ENCODE data around the gene SLC9A5. TPM values are rescaled to one million over a fixed set of nuclear protein-coding genes. Genes with fewer than 3 reads are reported as not detected.

The SLC9A5 gene
- 1.1 to 1.8 TPM (median 1.7 TPM) in 5 replicates for total RNA-seq (2022; extraction: Qiagen RNA extraction; ENCODE audit: low read depth)

GRCh38 chr16:67248401-67249177, at the start of gene SLC9A5:
TSS of gene SLC9A5 (plus strand) at chr16:67248979. CDS start at chr16:67249015, 36 bp downstream.

GRCh38 chr16:67199011-67199807, 49.6 kb upstream of the SLC9A5 start, which contains the start of gene ELMO3:
TSS of gene ELMO3 (plus strand) at chr16:67199131. CDS start at chr16:67199327, 196 bp downstream.

GRCh38 chr16:67226804-67227566, 21.8 kb upstream of the SLC9A5 start, which contains the start of gene TMEM208:
TSS of gene TMEM208 (plus strand) at chr16:67227130. CDS start at chr16:67227219, 89 bp downstream.

GRCh38 chr16:67247192-67248072, 1.3 kb upstream of the SLC9A5 start, which contains the start of gene FHOD1:
TSS of gene FHOD1 (minus strand) at chr16:67247481. CDS start at chr16:67247410, 71 bp downstream.

GRCh38 chr16:67279296-67280089, 30.7 kb downstream of the SLC9A5 start, which contains the start of gene PLEKHG4:
TSS of gene PLEKHG4 (plus strand) at chr16:67279532. CDS start at chr16:67280045, 513 bp downstream.

Other genes starting within 250 kb of the SLC9A5 start
- 49.8 to 56.1 TPM (median 50.4 TPM) in 5 replicates for gene CBFB, start 219.8 kb upstream of the SLC9A5 start, total RNA-seq (2022; extraction: Qiagen RNA extraction; ENCODE audit: low read depth)
- 24.2 to 27.0 TPM (median 25.3 TPM) in 5 replicates for gene PHAF1, start 139.0 kb upstream of the SLC9A5 start, total RNA-seq (2022; extraction: Qiagen RNA extraction; ENCODE audit: low read depth)
- gene B3GNT9, start 98.0 kb upstream of the SLC9A5 start, total RNA-seq (2022; extraction: Qiagen RNA extraction; ENCODE audit: low read depth) = 6.2 to 8.7 TPM (median 7.8 TPM) in 5 replicates
- gene TRADD, start 89.1 kb upstream of the SLC9A5 start, total RNA-seq (2022; extraction: Qiagen RNA extraction; ENCODE audit: low read depth) = 14.3 to 19.1 TPM (median 18.5 TPM) in 5 replicates
- gene FBXL8, start 89.0 kb upstream of the SLC9A5 start, total RNA-seq (2022; extraction: Qiagen RNA extraction; ENCODE audit: low read depth) = 6.1 to 10.3 TPM (median 7.8 TPM) in 5 replicates
- gene HSF4, start 84.2 kb upstream of the SLC9A5 start, total RNA-seq (2022; extraction: Qiagen RNA extraction; ENCODE audit: low read depth) = 10.6 to 19.1 TPM (median 15.0 TPM) in 5 replicates
- gene NOL3, start 78.4 kb upstream of the SLC9A5 start, total RNA-seq (2022; extraction: Qiagen RNA extraction; ENCODE audit: low read depth) = 38.3 to 52.2 TPM (median 50.1 TPM) in 5 replicates
- gene MATCAP1, start 65.0 kb upstream of the SLC9A5 start, total RNA-seq (2022; extraction: Qiagen RNA extraction; ENCODE audit: low read depth) = 4.0 to 7.4 TPM (median 5.9 TPM) in 5 replicates
- gene EXOC3L1, start 58.8 kb upstream of the SLC9A5 start, total RNA-seq (2022; extraction: Qiagen RNA extraction; ENCODE audit: low read depth) = 0.03 to 0.14 TPM (median 0.05 TPM) in 4 of 5 replicates, not detected in the other
- 81.8 to 102 TPM (median 93.3 TPM) in 5 replicates for gene E2F4, start 56.8 kb upstream of the SLC9A5 start, total RNA-seq (2022; extraction: Qiagen RNA extraction; ENCODE audit: low read depth)
- 0.87 to 1.7 TPM (median 1.3 TPM) in 5 replicates for gene ELMO3, start 49.8 kb upstream of the SLC9A5 start, total RNA-seq (2022; extraction: Qiagen RNA extraction; ENCODE audit: low read depth)
- 82.5 to 101 TPM (median 88.7 TPM) in 5 replicates for gene TMEM208, start 21.8 kb upstream of the SLC9A5 start, total RNA-seq (2022; extraction: Qiagen RNA extraction; ENCODE audit: low read depth)
- 37.1 to 55.5 TPM (median 49.9 TPM) in 5 replicates for gene FHOD1, start 1.5 kb upstream of the SLC9A5 start, total RNA-seq (2022; extraction: Qiagen RNA extraction; ENCODE audit: low read depth)
- 13.3 to 19.0 TPM (median 18.7 TPM) in 5 replicates for gene PLEKHG4, start 30.6 kb downstream of the SLC9A5 start, total RNA-seq (2022; extraction: Qiagen RNA extraction; ENCODE audit: low read depth)
- 0.20 to 0.37 TPM (median 0.28 TPM) in 4 of 5 replicates, not detected in the other for gene KCTD19, start 77.8 kb downstream of the SLC9A5 start, total RNA-seq (2022; extraction: Qiagen RNA extraction; ENCODE audit: low read depth)
- gene LRRC36, start 77.8 kb downstream of the SLC9A5 start, total RNA-seq (2022; extraction: Qiagen RNA extraction; ENCODE audit: low read depth) = 0.23 to 0.48 TPM (median 0.23 TPM) in 3 of 5 replicates, not detected in the others
- 10.2 to 14.4 TPM (median 12.0 TPM) in 5 replicates for gene TPPP3, start 144.5 kb downstream of the SLC9A5 start, total RNA-seq (2022; extraction: Qiagen RNA extraction; ENCODE audit: low read depth)
- 5.3 to 6.9 TPM (median 6.3 TPM) in 5 replicates for gene ZDHHC1, start 167.5 kb downstream of the SLC9A5 start, total RNA-seq (2022; extraction: Qiagen RNA extraction; ENCODE audit: low read depth)
- gene HSD11B2, start 182.1 kb downstream of the SLC9A5 start, total RNA-seq (2022; extraction: Qiagen RNA extraction; ENCODE audit: low read depth) = 0.64 to 2.0 TPM (median 1.7 TPM) in 5 replicates
- gene ATP6V0D1, start 232.2 kb downstream of the SLC9A5 start, total RNA-seq (2022; extraction: Qiagen RNA extraction; ENCODE audit: low read depth) = 104 to 119 TPM (median 107 TPM) in 5 replicates
- gene AGRP, start 234.6 kb downstream of the SLC9A5 start, total RNA-seq (2022; extraction: Qiagen RNA extraction; ENCODE audit: low read depth) = not detected in 5 replicates

Measured in A549 treated with DMSO at 1 μM for 4 hours (cell line).